GM18907 (cell line): Measurements from ENCODE around the gene CNTNAP2.

Experiments
- ATAC-seq: cut with Tn5 transposase; IDR thresholded peaks from one replicate; pipeline ENCODE4 v1.9.1; 2021; ENCODE audit warnings: mild to moderate bottlenecking, moderate library complexity; ENCODE audit not compliant: unreplicated experiment

Gene CNTNAP2

DNA sequence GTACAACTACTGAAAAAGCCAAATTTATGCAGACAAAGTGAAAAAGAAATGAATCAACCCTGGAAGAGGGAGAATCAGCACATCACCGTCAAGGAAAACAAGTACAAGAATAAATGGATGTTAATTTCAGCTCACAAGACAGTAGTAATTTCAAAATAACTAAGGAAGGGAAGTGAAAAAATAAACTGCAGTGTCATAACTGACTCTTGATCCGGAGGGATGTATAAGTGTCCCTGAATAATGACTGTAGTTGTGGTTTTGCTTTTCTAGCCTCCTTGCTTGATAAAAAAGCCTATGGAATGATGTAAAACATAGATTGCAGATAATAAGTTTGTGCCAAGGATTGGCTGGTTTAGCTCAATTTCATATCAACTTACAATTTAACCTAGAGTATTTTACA lies 1752.9 kb downstream of the CNTNAP2 start:
- no peak for ATAC-seq

- ATAC-seq, result no peak
Measured at GRCh38 chr7:147878912-147879661, 1762.5 kb downstream of the CNTNAP2 start.

GRCh38 chr7:147885869-147886268 lies 1769.3 kb downstream of the CNTNAP2 start:
- no peak for ATAC-seq

- ATAC-seq, result no peak
Measured at GRCh38 chr7:147894271-147894670, 1777.7 kb downstream of the CNTNAP2 start.

- no peak for ATAC-seq
Measured at GRCh38 chr7:147896121-147896520, 1779.5 kb downstream of the CNTNAP2 start.

DNA sequence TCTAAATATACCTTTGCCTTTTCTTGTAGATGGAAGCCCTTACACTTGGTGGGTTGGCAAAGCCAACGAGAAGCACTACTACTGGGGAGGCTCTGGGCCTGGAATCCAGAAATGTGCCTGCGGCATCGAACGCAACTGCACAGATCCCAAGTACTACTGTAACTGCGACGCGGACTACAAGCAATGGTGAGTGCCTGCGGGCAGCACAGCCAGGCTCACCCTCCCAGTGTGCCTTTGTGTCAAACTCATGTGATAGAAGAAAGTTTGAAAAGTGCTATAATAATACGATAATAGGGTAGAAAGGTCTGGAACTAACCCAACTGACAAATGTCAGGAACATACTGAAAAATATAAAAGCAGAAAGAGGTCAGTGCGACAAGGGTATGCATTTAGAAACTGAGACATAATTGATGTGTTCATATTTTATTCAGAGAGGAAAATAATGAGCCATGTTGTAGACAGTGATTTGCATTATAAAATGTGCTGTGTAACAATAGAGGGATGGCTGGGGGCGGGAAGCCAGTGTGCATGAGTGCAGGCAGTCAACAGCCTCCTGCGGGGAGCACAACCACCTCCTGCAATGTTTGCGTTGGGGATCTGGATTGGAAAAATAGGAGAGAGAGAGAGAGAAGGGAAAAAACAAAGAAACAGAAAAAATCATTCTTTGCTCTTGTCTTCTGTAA lies 1787.1 kb downstream of the CNTNAP2 start:
- ATAC-seq, result no peak

DNA sequence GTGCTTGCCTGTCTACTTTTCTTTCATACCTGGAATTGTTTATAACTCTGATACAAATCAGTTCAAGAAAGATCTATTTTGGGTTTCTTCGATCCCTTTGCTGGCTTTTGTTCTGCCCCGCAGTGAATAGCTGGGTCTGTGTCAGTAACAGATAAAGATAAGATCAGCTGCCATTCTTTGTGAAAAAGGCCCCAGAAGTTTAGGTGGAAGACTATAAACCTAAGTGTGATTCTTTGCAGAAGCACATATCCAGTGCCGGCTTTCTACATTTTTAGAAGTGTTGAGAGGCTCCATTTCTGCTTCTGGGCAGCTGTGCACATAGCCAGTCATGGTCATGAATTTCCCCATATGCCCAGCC lies 1787.6 kb downstream of the CNTNAP2 start:
- no peak for ATAC-seq

DNA sequence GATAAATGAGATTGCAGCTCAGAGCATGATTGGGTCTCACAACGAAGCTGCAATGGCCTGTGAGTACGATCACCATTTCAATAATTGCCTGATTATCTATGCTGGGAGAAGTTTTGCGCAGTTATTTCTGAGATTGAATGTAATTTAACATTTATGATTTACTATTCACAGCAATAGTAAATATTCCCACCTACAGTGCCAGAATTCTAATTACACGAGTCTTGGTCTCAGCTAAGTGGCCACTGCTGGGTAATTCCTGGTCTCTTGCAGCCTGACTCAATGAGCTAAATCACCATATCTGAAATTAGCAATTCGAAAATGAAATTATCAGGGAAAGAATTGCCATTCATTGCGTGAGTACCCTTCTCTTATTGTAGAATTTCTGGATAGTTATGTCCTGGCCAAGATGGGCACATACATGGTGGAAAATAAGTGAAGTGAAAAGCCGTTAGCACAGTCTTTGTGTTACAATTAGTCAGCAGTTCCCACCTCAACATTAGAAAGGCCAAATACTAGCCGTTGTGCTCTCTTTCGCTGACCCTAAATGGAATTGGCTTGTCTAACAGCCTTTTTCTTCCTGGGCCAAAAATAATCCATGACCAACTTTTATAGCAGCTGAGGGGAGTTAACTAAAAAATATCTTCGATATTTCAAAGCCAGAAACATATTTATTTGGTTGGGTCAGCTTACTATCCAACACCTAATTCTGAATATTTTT lies 1793.0 kb downstream of the CNTNAP2 start:
- ATAC-seq, result no peak

- no peak for ATAC-seq
Measured at GRCh38 chr7:147911201-147911601, 1794.6 kb downstream of the CNTNAP2 start.

- no peak for ATAC-seq
Measured at GRCh38 chr7:147912291-147912690, 1795.7 kb downstream of the CNTNAP2 start.

DNA sequence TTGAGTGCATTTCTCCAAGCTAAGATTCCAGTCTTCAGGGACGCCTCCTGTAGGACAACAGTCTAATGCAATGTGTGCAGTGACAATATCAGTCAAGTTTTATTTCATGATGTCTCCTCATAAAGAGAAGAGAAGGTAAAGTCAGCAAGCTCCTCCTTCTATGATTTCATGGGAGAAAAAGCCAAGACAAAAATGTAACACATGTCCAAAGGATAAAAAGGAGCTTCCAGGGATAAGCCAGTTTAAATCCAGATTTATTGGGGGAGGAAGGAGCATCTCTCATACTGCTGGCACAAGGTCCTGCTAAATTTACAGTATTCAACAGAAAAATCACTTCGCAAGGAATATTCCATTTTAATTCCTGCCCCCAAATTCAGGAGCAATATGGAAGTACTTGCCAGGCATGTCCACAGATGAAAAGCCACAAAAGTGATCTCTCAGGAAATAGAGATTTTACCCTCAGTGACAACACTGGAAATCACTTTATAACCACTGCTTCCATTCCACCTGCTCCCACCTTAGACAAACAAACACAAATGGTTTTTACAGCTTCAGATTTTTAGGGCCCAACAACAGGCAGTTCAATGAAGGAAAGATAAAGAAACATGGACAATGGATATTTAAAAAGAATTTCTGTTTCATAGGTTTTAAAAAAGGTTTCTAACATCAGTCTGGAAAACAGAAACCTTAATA lies 1796.5 kb downstream of the CNTNAP2 start:
- ATAC-seq, result no peak

DNA sequence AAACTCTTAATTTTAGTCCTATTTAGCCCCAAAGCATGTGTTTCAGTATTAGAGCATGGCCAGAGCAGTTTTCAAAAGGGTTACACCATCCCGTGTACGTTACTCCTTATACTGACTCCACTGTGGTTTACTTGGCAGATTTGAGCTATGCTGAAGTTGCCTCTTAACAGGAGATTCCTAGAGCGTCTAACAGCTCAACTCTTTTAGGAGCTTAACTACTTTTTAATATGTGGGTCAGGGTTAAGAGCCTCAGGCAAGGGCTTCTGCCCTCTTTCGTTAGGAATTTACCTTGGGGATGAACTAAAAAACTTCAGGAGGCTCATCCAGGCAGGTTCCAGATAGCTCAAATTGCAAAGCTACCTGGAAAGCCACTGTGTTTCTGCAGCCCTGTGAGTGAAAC lies 1799.2 kb downstream of the CNTNAP2 start:
- ATAC-seq, result no peak

DNA sequence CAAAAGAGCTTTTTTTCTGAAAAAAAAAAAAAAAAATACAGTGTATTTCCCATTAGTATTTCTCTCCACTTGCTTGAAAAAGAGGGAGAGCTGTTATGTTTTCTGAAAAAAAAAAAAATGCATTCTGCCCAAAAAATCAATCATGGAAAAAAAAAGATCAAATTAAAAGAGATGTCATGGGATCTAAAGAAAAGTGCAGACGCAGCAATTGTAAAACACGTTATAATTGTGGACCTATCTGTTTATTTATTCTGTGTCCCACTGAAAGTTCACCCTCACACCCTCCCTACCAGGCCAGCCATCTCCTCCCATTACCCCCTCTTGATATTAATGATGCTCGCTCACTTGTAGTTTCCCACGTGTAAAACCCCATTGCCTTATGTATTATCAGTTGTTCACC lies 1800.0 kb downstream of the CNTNAP2 start:
- no peak for ATAC-seq

- ATAC-seq, result no peak
Measured at GRCh38 chr7:147923841-147924240, 1807.2 kb downstream of the CNTNAP2 start.

DNA sequence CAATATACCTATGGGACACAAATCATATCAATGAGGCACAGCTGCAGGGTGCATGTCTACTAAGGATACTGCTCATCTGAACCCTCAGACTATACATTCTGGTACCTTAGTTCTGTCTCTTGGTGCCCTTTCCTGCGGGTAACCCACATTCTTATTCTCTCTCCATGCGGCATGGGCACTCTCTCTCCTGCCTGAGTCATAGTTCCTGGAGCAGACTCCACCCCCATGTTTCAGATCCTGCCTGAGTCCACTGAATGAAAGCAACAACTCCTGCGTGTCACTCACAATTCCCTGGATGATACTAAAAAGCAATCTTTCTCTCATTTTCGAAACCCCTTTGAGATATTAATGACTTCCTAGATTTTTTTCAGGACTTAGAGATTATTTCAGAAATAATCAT lies 1820.8 kb downstream of the CNTNAP2 start:
- ATAC-seq, result no peak

DNA sequence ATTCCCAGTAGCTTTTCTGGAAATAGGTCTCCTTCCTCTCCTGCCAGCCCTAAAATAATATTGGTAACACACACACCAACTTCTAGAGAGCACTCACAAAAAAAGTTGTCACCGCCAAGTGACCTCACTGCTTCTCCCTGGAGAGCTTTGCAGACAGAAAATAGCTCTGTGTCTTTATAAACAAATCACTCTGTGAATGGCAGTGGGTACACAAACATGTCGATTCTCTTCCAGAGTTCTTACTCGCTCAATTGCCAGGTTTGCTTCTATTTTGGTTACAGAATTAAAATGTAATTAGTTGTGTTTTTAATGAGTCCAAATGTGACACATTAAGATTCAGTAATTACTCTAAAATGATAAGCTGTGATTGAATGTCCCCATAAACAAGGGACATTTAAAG lies 1824.8 kb downstream of the CNTNAP2 start:
- ATAC-seq, result no peak

DNA sequence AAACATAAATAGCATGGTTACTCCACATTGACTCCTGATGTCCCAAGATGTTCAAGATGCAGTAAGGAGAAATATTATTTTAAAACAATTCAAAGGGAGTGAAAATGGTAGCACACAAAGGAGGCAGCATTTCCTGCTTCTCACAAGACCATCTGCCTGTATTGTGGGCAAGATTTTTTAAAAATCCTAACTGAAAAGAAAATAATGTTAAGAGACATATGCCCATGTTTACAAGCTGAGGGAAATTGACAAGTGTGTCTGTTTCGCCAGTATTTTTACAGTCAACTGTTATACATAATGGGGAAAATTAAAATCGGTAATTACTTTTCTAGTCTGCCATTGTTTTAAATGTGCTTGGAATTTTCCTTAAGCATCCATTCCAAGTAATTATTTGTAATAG lies 1827.7 kb downstream of the CNTNAP2 start:
- ATAC-seq, result no peak

DNA sequence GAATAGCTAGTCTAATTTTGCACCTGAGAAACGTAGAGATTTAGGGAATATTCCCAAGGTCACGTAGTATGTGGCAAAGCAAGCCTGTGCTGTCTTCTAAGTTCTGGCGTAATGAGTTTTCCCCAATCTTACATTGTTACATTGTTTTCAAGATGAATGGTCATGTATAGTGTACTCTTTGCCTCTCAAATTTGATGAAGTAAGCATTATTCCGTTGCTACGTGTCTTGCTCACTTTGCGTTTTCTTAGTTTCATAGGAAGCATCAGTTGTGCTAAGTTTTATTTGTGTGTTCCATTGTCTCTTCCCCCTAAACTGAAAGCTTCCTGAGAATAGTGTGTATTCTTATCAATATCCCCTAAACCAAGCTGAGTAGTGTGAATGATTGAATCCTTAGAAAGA lies 1836.3 kb downstream of the CNTNAP2 start:
- ATAC-seq, result no peak

DNA sequence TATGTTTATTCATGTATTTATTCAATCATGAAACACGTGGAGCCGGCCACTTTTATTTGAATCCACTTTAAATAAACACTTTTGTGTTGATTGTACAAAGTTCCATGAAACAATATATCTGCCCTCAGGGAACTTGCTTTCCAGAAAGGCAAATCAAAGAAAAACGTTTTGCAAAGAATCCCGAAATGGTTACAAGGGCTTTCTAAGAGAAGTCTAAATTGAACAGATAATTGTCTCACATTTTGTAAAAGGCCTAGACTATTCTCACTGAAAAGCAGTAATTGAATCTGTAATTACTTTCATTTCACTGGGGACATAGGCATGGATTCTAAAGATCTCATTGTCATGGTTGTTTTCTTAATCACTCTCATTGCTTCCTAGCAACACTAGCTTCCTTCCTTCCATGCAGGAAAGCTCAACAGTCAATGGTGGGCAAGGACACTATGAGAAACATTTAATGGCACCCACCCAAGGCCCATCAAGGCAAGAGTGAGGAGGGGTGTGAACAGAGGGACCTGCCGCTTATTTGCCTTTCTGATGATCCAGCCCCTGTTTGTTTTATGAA lies 1851.5 kb downstream of the CNTNAP2 start:
- ATAC-seq, result no peak

- no peak for ATAC-seq
Measured at GRCh38 chr7:147971606-147972110, 1855.1 kb downstream of the CNTNAP2 start.

DNA sequence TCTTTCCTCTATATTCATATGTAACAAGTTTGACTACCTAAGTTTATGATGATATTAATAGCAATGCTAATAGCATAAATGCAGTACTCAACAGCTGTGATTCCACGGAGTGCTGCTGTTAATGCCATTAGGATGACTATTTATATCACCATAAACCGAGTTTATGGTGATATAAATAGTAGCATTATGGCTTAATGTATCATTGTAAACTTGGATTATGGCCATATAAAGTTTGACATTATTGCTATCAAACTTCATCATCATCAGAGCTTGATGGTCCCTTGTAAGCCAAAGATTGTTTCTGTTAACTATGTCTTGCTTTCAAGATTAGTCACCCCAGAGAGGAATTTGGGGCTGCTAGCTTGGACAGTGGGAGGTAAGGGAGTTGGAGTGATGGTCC lies 1861.6 kb downstream of the CNTNAP2 start:
- no peak for ATAC-seq
